Stimulated activated CD4-positive, alpha-beta T cell treated with anti-CD3 and anti-CD28 coated beads, Interleukin-15, amount 100 ng/mL, for 48 hours (primary cell): ENCODE data around the gene ZCWPW2.

Experiments
- DNase-seq, 2 donors: peaks; one replicate each; pipeline ENCODE4 v3.0.0-alpha.2; 2020; ENCODE audit warnings: low read depth in 2 of 2

Gene ZCWPW2

GRCh38 chr3:28376424-28376823 lies 27.9 kb downstream of the ZCWPW2 start:
- DNase-seq = no peak

GRCh38 chr3:28386049-28386448 lies 37.5 kb downstream of the ZCWPW2 start:
- DNase-seq = no peak

DNA sequence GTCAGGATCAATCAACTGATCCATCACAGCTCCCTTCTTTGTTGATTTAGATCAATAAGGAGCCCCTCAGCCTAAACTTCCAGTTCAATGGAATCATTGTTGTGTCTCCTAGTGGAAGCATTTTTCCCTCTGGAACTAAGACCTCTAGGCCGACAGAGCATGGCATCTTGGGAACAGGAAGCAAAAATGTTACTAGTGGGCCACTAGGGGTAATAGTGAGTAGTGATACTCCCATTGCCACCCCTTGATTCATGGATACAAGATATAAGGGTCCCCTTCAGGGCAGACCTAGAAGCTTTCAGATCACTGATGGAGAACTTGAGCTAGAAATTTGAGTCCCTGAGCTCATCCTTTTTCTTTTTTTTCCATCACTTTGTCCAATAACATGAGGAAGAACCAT lies 40.5 kb downstream of the ZCWPW2 start:
- DNase-seq = no peak

DNA sequence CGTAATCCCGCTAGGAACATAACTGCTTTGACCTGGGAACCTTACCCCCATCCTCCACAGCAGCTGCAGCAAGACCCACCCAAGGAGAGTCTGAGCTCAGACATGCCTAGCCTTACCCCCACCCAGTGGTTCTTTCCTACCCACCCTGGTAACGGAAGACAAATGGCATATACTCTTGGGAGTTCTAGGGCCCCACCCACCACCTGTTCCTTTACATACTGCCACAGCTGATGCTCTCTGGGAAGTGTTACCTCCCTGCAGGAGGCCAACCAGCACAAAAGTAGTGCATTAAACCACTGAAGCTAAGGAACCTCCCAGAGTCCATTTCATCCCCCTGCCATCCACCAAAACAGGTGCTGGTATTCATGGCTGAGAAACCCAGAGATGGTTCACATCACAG lies 50.7 kb downstream of the ZCWPW2 start:
- no peak for DNase-seq

DNA sequence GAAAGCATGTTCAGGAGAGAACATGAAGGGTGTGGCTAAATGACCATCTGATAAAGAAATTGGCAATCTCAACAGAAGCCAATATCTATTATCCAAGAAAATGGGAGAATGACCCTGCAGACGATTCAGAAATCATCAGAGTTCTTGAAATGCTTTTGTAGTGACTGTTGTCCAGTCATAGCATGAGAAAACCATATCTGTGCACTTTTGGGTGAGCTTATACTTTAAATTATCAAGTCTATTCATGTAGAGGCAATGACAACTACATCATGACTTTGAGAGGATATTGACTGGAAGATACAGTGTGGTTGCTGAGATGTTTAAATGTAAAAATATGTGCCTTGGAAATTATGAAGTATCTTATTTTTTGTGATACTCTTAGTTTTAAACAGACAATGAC lies 57.7 kb downstream of the ZCWPW2 start:
- DNase-seq = no peak

- DNase-seq = no peak
These were observed 100.9 kb downstream of the ZCWPW2 start for GRCh38 chr3:28449398-28449797.

DNA sequence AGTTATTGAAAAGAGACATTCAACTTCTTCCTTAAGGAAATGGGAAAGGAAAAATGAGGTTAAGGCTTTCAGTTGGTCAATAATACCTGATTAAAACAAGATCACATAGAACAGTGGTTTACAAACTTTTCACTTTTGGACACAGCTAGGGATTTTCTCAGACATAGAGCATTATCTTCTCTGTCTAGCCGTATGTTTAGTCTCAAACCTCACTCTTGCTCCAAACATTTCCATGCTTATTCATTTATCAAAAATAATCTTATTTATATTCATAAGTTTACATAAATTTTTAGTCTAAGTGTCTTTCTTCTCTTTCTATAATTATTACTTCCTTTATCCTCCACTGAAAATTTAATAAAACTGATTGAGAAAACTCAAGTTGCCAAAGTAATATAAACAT lies 114.3 kb downstream of the ZCWPW2 start:
- no peak for DNase-seq

GRCh38 chr3:28467414-28467813 lies 118.9 kb downstream of the ZCWPW2 start:
- no peak for DNase-seq

DNA sequence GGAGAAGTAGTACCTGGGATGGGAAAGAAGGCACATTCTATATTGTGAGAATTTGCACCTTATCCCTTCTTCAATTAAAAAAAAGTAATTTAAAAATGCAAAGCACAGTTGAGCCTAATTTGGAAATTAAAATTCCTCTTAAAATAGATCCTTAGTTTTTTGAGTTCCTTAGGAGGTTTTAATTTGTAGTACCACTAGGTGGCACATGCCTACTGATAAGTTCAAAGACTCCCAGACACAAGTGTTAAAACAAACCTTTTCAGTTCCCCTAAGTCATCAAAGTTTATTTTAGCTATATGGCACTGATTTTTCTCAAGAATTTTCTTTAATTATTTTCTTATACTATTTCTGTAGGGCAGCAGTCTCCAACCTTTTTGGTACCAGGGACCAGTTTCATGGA lies 127.7 kb downstream of the ZCWPW2 start:
- no peak for DNase-seq

DNA sequence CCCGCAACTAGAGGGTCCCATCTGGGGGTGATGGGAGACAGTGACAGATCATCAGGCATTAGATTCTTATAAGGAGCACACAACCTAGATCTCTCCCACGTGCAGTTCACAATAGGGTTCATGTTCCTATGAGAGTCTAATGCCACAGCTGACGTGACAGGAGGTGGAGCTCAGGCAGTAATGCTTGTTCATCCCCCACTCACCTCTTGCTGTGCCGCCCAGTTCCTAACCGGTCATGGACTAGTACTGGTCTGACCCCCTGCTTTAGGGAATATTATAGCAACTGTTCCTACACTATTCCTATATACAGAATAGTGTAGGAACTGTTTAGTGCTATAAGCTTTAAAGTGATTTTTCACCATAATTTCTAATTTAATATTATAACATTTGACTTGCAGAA lies 128.2 kb downstream of the ZCWPW2 start:
- no peak for DNase-seq

DNA sequence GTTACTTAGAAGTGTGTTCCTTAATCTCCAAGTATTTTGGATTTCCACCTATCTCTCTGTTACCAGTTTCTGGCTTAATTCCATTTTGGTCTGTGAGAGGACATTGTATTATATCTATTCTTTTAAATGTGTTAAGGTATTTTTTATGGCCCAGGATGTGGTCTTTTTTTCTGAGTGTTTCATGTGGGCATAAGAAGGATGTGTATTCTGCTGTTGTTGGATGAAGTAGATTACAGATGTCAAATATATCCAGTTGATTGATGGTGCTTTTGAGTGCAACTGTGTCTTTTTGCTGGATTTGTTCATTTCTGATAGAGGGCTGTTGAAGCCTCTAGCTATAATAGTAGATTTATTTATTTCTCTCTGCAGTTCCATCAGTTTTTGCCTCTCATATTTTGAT lies 136.6 kb downstream of the ZCWPW2 start:
- no peak for DNase-seq

DNA sequence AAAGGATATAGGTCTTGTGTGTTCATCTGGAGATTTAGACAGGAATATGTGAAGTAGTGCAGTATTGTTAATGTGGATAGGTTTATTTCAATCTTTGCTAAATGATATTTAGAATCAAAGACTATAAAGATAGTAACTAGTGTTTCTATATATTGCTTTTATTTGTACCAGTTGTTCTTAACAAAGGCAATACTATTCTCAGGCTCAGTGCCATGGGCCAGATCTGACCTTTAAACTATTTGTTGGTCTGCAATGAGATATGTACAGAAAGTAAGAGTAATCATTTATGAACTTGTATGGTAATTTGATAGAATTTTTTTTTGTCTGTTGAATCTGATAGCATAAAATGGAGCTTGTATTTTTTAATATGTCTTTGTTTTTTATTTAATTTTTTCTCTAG lies 146.8 kb downstream of the ZCWPW2 start:
- no peak for DNase-seq

- DNase-seq = no peak
These were observed 153.9 kb downstream of the ZCWPW2 start for GRCh38 chr3:28502397-28502937.

- no peak for DNase-seq
These were observed 156.5 kb downstream of the ZCWPW2 start for GRCh38 chr3:28504976-28505375.

DNA sequence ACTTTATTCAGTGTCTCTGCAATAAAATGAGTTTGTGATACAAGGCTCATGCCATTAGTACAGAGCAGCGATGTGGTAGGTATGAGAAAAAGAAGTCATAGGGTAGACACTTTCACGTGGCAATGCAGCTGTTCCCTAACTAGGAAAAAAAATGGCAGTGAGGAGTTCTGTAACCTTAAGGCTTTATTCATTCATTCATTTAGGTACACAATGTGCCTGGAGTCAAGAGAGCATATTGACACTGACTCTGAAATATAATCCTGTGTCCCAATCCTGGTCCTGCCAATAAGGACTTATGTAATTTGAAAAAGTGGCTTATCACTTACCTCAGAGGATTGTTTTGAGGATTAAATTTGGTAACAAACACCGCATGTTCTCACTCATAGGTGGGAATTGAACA lies 173.1 kb downstream of the ZCWPW2 start:
- DNase-seq = no peak

DNA sequence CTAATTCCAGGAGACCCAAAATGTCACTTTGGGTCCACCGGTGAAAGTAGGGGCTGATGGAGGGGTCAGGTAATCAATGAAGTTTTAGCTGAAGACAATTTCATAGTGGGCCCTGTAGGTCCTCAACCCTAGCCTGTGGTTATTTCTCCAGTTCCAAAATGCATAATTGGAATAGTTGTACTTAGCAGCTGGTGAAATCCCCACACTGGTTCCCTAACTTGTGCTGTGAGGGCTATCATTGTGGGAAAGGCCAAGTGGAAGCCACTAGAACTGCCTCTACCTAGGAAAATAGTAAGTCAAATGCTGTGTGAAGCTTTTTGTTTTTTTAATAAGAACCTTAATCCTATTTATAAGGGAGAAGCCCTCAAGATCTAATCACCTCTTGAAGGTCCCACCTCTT lies 193.8 kb downstream of the ZCWPW2 start:
- no peak for DNase-seq

DNA sequence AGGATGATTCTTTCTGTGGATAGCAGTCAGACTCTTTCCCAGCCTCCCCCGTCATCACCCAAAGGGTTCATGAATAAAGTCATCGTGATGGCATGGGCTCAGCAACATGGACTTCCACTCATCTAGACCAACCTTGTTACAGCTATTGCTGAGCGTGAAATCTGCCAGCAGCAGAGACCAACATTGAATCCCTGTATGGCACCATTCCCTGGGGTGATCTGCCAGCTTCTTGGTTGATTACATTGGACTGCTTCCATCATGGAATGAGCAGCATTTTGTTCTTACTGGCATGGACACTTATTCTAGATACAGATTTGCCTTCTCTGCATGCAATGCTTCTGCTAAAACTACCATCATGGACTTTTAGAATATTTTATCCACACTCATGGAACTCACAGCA lies 195.7 kb downstream of the ZCWPW2 start:
- DNase-seq = no peak

DNA sequence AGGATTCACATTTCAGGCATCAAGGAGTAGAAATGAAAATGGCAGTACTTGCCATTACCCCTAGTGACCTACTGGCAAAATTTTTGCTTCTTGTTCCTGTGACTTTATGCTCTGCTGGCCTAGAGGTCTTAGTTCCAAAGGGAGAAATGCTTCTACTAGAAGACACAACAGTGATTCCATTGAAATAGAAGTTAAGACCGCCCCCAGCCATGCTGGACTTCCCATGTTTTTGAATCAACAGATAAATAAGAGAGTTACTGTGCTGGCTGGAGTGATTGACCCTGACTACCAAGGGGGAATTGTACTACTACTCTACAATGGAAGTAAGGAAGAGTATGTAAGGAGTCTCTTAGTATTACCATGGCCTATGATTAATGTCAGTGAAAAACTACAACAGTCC lies 196.3 kb downstream of the ZCWPW2 start:
- no peak for DNase-seq

DNA sequence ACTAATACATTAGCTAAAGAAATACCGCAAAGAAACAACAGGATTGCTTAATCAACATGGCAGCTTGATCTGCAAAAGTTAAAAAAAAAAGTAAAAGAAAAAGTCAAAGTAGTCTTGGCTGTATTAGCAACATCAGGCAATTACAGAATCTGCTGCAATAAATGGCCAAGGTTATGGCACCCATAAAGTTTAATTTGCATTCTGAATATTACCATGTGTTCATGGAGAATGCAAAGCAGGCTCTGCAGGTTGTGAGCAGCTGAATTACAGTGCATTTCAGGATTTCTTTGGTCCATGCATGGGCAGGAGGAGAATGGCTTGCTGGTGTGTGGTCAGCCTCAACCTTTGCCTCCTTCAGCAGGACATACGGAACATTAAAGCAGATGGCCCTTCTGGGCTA lies 199.2 kb downstream of the ZCWPW2 start:
- DNase-seq = no peak

DNA sequence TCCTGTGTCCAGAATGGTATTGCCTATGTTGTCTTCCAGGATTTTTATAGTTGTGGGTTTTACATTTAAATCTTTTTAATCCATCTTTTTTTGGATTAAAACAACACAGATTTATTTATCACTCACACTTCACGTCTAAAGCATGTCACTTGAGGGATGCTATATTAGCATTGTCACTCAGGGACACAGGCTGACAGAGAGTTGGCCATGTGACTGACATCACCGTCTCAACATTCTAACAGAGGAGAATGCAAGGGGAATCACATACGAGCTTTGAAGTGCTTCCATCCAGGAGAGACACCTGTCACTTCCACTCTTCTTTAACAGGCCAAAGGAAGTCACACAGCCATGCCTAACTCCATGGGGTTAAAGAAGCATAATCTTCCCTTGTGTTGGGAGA lies 204.7 kb downstream of the ZCWPW2 start:
- DNase-seq = no peak

- DNase-seq = no peak
These were observed 207.7 kb downstream of the ZCWPW2 start for GRCh38 chr3:28556195-28556594.

DNA sequence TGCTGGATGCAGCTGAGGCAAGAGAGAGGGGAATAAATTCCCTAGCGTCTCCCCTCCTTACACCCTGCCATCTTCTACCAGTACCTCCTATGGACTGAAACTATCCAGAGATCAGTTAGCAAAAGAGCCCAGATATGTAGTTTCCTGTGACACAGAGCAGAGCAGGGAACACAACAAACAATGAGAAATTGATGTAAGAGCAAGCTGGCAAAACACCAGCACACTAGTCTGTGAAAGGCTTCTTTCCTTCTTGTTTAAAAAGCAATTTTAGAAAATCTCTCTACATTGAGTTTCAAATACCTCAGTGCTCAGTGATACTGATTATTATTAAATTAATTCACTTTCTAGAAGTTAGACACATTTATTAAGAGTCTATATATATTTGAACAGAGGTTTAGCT lies 215.7 kb downstream of the ZCWPW2 start:
- DNase-seq = no peak

DNA sequence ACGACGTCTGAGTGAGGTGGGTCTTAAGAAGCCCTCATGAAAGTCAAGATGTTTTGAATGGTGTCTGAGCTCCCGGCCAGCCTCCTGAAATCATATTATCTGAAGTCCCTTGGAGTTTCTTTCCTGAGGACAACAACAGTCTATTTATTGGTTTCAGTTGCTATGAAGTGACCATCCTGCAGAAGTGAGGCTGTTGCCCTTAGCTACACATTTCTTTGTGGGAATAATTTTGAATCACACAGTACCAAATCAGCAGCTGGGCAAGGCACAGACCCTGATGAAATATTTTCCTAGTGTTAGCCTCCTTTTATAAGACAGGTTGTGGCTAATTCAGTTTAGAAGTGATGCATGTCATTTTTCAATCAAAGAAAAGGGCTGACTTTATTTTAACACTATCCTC lies 220.8 kb downstream of the ZCWPW2 start:
- DNase-seq = no peak

DNA sequence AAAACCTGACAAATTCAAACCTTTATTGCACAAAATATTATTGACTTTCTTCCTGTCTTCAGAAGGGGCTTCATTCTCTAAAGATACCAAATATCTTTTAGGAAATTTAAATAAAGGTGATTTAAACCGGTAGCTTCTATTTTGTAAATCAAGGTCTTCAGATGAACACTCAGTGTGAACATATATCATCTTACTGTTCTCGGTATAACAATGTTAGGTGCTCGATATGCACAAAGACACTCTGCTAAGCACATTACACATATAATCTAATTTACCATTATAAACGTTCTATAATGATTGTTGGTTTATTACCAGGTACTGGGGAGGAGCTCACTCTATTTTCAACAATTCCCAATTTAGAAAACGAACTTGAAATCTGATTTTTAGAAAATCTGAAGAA lies 225.5 kb downstream of the ZCWPW2 start:
- DNase-seq = no peak
